GM12874 (cell line): ENCODE results near the gene FAH.

Source experiments
- CTCF ChIP-seq: IDR thresholded peaks from 2 replicates; pipeline ENCODE4 v1.5.1; 2011; ENCODE audit warnings: low read depth, mild to moderate bottlenecking, control low read depth, low read length, moderate library complexity; ENCODE audit not compliant: insufficient read depth

The FAH gene

GRCh38 chr15:80186597-80186996 is 33.8 kb downstream of the FAH start:
- no peak for TF ChIP-seq CTCF

- TF ChIP-seq CTCF, result no peak
Measured at GRCh38 chr15:80188251-80188650, 35.5 kb downstream of the FAH start.

- no peak for TF ChIP-seq CTCF
Measured at GRCh38 chr15:80191198-80191597, 38.4 kb downstream of the FAH start.

GRCh38 chr15:80191897-80192595 is 39.2 kb downstream of the FAH start:
- no peak for TF ChIP-seq CTCF

- TF ChIP-seq CTCF, result no peak
Measured at GRCh38 chr15:80194186-80194585, 41.4 kb downstream of the FAH start.

- TF ChIP-seq CTCF, result no peak
Measured at GRCh38 chr15:80194914-80195313, 42.1 kb downstream of the FAH start.

GRCh38 chr15:80199366-80199765 is 46.6 kb downstream of the FAH start:
- no peak for TF ChIP-seq CTCF
